Nephron (organoid): ENCODE measurements around the gene PIGO.

Experiments used
- H3K27ac Mint-ChIP-seq, 3 experiments: 2 replicates each; pipeline ENCODE4 v1.8.0; 2020; ENCODE audit warnings: mixed read lengths in 3 of 3, mild to moderate bottlenecking in 2 of 3, moderate library complexity in 1 of 3
- H3K27me3 Mint-ChIP-seq: 2 replicates; pipeline ENCODE4 v1.8.0; 2021; ENCODE audit warnings: low read depth, mild to moderate bottlenecking, moderate library complexity, mixed read lengths
- H3K36me3 Mint-ChIP-seq: 2 replicates; pipeline ENCODE4 v1.8.0; 2020; ENCODE audit warnings: low read depth, mixed read lengths
- H3K4me1 Mint-ChIP-seq: 2 replicates; pipeline ENCODE4 v1.8.0; 2020; ENCODE audit warnings: mixed read lengths
- H3K4me3 Mint-ChIP-seq, 3 experiments: 2 replicates each; pipeline ENCODE4 v1.8.0; 2020; ENCODE audit warnings: mild to moderate bottlenecking in 3 of 3, mixed read lengths in 3 of 3, moderate library complexity in 2 of 3
- H3K9me3 Mint-ChIP-seq: 2 replicates; pipeline ENCODE4 v1.8.0; 2020; ENCODE audit warnings: mixed read lengths
- CTCF ChIP-seq, 3 experiments: fragments of 200-600 bp; sonication (generic); IDR thresholded peaks; one replicate each; pipeline ENCODE4 v1.5.0; 2021; ENCODE audit warnings: antibody characterized with exemption in 3 of 3; ENCODE audit not compliant: unreplicated experiment in 3 of 3

The PIGO gene

GRCh38 chr9:35051069-35051967, 45.1 kb downstream of the PIGO start:
- Mint-ChIP-seq H3K27ac (peak overlapping the region in 1 of 3 experiments; percentile 17), H3K4me1 (no peaks in the 10 kb centered on the region), H3K27me3 (no peaks in the 10 kb centered on the region), H3K4me3 (no peak overlapping the region), H3K36me3 (peaks cover 82% of the 10 kb centered on the region), H3K9me3 (peaks cover 3% of the 10 kb centered on the region)
- TF ChIP-seq CTCF (IDR thresholded peaks at IDR 0.05; ENCODE audit: unreplicated experiment in 3 of 3): peak; percentile 50 to 63 (median 60)

- no peak for TF ChIP-seq CTCF (IDR thresholded peaks at IDR 0.05; ENCODE audit: unreplicated experiment in 3 of 3)
- H3K27me3 Mint-ChIP-seq: no peaks in the 10 kb centered on the region
- H3K9me3 Mint-ChIP-seq: no peaks in the 10 kb centered on the region
- peaks cover 62% of the 10 kb centered on the region for H3K36me3 Mint-ChIP-seq
- H3K27ac Mint-ChIP-seq: no peak overlapping the region
- H3K4me1 Mint-ChIP-seq: no peaks in the 10 kb centered on the region
- no peak overlapping the region for H3K4me3 Mint-ChIP-seq
These were observed 47.9 kb downstream of the PIGO start for GRCh38 chr9:35048511-35048910.

GRCh38 chr9:35044071-35044470, 52.3 kb downstream of the PIGO start:
- H3K27me3 Mint-ChIP-seq: no peaks in the 10 kb centered on the region
- peaks cover 48% of the 10 kb centered on the region for H3K36me3 Mint-ChIP-seq
- H3K9me3 Mint-ChIP-seq: no peaks in the 10 kb centered on the region
- H3K4me3 Mint-ChIP-seq: no peak overlapping the region
- no peak for TF ChIP-seq CTCF (IDR thresholded peaks at IDR 0.05; ENCODE audit: unreplicated experiment in 3 of 3)
- H3K27ac Mint-ChIP-seq: no peak overlapping the region
- H3K4me1 Mint-ChIP-seq: no peaks in the 10 kb centered on the region

GRCh38 chr9:35042891-35043545, 53.4 kb downstream of the PIGO start:
- Mint-ChIP-seq H3K36me3 (peaks cover 37% of the 10 kb centered on the region), H3K27me3 (no peaks in the 10 kb centered on the region), H3K9me3 (no peaks in the 10 kb centered on the region), H3K4me3 (no peak overlapping the region), H3K27ac (peak overlapping the region in 1 of 3 experiments; percentile 39), H3K4me1 (no peaks in the 10 kb centered on the region)
- TF ChIP-seq CTCF (IDR thresholded peaks at IDR 0.05; ENCODE audit: unreplicated experiment in 3 of 3): no peak

GRCh38 chr9:35042081-35042604, 54.2 kb downstream of the PIGO start:
- TF ChIP-seq CTCF (IDR thresholded peaks at IDR 0.05; ENCODE audit: unreplicated experiment in 3 of 3): no peak
- Mint-ChIP-seq H3K36me3 (peaks cover 32% of the 10 kb centered on the region), H3K27ac (no peak overlapping the region), H3K27me3 (no peaks in the 10 kb centered on the region), H3K4me3 (no peak overlapping the region), H3K4me1 (no peaks in the 10 kb centered on the region), H3K9me3 (no peaks in the 10 kb centered on the region)
